IPS-18c (cell line): ENCODE results near the gene RHOBTB1.

ENCODE experiments used
- H3K4me3 ChIP-seq: 2 replicates; pipeline ENCODE4 v1.7.0; 2013; ENCODE audit warnings: low read depth, mild to moderate bottlenecking, low read length, moderate library complexity; ENCODE audit not compliant: insufficient read depth
- H3K9me3 ChIP-seq: one replicate; pipeline ENCODE4 v1.6.1; 2013; ENCODE audit warnings: mild to moderate bottlenecking, low read length, moderate library complexity; ENCODE audit not compliant: control insufficient read depth, insufficient read depth

RHOBTB1 gene

DNA sequence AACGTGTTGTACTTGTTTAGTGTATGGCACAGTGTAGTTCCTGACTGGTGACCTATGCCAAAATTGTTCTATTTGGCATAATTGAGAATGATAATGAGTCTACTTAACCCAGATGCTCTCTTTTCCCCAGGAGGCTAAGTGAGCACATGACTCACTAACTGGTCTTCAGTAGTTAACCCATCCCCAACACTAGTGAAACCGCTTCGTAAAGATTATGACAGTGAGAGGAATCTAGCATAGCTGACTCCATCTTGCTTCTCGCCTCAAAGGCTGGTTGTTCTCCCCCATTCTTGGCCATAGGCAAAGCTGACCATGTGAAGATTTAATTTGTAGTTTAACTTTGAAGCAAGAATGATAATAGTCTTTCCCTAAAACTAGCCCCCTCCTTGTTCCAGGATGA is 118.5 kb downstream of the RHOBTB1 start:
- no peaks in the 10 kb centered on the region for H3K9me3 ChIP-seq
- H3K4me3 ChIP-seq: no peak overlapping the region

DNA sequence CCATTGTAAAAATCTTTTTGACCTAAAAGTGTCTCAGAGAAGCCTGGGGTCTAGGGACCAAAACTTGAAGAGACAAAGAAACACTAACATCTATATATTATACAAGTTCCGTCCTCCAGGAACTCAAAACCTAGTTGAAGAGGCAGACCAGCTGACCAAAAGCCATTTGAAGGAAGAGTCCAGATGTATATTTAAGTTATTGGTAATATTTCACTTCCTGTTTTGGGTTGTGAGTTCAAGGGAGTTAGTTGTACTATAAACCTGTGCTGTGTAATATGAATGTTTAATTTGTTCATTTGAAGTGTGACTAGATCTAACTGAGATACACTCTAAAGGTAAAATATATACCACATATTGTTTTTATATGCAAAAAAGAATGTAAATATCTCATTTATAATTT is 120.7 kb downstream of the RHOBTB1 start:
- Histone ChIP-seq H3K4me3 (no peak overlapping the region), H3K9me3 (no peaks in the 10 kb centered on the region)

DNA sequence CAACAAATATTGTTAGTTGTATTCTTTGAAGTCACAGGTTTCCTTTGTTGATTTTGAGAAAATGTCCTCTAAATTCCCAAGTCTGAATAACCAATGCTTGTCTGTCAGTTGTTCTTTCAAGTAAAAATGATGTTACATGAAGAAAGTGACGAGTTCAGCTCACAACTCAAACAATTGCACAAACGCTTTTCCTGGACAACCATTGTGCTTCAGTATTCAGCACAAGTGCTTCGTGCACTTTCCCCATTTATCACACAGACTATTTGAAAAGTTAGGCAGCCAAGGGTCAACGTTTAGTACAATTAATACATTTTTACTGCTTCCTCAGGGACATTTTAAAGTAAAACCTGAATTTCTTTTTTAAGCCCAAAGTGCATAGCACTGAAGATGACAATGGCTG is 121.2 kb downstream of the RHOBTB1 start:
- no peaks in the 10 kb centered on the region for H3K9me3 ChIP-seq
- no peak overlapping the region for H3K4me3 ChIP-seq

DNA sequence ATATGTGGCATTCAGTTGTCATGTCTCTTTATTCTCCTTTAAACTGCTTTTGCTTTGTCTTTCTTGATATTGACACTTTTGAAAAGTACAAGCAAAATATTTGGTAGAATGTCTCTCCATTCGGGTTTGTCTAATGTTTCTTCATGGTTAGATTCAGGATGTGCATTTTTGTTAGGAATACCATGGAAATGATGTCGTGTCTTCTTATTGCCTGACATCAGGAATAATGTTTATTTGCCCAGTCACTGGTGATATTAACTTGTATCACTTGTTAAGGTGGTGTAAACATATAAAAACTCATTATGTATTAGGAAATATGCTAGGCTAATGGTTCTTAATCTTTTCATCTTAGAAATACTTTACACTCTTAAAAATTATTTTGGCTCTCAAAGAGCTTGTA is 122.3 kb downstream of the RHOBTB1 start:
- Histone ChIP-seq H3K4me3 (no peak overlapping the region), H3K9me3 (no peaks in the 10 kb centered on the region)

DNA sequence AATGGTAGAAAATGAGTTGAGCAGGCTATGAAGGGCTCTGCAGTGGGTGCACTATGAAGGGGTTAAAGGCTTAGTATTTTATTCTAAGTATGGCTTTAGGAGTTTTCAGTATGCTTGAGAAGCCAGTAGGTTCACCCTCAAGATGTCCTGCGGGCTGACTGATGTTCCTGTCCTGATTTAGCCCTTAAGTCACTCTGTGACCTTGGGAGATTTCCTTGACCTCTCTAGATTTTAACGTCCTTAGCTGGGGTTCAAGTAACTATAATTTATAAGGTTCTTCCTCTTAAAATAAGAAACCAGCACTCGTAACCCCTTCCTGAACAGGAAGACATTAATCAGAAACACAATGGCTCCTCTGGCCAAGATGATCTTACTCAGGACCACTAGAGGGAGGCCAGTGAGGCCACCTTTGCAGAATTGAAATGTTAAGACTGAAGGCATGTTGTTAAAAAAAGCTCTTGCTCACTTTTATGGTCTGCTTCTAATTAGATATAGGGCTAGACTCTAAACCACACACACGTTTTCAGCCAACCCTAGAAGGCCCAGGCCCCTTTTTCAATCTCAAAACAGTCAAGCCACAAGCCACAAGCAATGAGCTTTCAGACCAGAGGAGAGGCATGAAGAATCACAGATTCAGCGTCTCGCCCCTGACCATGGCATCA is 123.8 kb downstream of the RHOBTB1 start:
- no peaks in the 10 kb centered on the region for H3K9me3 ChIP-seq
- H3K4me3 ChIP-seq: no peak overlapping the region
